GM21737 (cell line): ENCODE measurements around the gene ADH1C.
"Not testable (repeated sequence)": the region's sequence is repeated elsewhere in the genome, so short reads cannot be mapped to it uniquely, and the experiment has no call there.

ENCODE experiments used
- ATAC-seq: cut with Tn5 transposase; IDR thresholded peaks from one replicate; pipeline ENCODE4 v1.9.1; 2021; ENCODE audit warnings: mild to moderate bottlenecking, moderate library complexity; ENCODE audit not compliant: unreplicated experiment

Gene ADH1C

DNA sequence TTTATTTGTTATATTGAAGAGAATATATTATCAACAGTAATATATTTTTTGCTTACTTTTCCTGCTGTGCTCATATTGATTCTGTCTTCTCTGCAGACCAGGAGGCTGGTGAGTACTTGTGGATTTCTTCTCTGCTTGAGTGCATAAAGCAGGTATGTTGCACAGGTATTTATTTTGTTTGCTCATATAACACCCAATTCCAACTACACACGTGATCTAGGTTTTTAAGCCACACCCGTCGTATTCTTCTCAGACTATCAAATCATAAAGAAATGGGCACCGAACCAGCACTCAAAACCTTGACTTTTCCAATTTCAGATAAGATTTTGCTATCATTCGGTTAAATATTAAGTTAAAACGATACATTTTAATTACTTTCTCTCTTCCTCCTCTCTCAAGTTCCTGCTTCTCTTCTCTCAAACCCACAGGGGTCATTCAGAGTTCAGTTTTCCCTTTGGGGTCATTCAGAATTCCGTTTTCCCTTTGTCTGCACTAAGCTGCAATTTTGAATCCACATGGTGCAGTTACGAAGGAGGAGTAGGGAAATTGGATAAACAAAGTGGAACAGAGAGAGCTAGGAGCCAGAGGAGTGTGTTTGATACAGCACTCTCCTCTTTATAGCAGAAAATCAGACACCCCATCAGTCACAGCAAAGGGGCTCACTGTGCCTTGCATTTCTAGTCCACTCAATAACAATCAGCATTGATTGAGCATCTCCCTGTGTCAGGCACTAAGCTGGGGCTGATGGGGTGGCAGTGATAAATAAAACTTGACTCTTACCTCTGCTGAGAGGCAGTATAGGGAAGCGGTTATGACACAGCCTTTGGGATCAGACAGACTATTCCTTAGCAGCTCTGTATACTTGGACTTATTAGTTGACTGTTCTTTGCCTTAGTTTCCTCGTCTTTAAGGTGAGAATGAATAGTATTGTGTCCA lies at the start of gene ADH1C:
Gene ADH1C (minus strand): TSS at position 145 of the 936 bp plus-strand sequence. CDS start 71 bp downstream, at position 74.
- ATAC-seq = no peak

- no peak for ATAC-seq
Measured at GRCh38 chr4:99400831-99401230, 48.3 kb upstream of the ADH1C start.

GRCh38 chr4:99399017-99399416 lies 46.5 kb upstream of the ADH1C start:
- no peak for ATAC-seq

- ATAC-seq = no peak
Measured at GRCh38 chr4:99395595-99396364, 43.2 kb upstream of the ADH1C start.

GRCh38 chr4:99394896-99395295 lies 42.4 kb upstream of the ADH1C start:
- no peak for ATAC-seq

- no peak for ATAC-seq
Measured at GRCh38 chr4:99390055-99390454, 37.5 kb upstream of the ADH1C start.

GRCh38 chr4:99389606-99390005 lies 37.1 kb upstream of the ADH1C start:
- no peak for ATAC-seq

DNA sequence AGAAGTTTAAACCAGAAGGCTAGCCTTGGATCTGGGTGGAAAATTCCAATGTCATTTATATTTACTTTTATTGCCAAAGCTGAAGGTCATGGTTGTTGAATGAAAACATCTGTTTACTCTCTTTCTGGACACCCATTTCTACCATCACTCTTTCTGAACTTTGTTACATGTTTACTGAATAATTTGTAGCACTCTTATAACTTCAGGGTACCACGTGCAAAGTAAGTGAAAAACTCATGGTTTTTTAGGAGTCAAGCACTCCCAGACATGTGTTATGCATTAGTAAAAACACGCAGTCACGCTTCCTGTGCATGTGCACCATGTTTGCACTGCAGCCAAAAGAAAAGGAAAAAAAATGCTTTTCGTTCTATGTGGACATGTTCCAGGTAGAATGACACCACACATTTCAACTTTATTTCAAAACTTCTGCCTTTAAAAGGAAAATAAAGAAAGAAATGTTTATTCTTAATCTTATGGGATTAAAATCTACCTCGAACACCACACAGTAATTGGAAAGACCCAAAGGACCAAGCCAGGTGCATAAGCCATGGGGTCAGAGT lies 31.4 kb upstream of the ADH1C start:
- ATAC-seq = no peak

- ATAC-seq = no peak
Measured at GRCh38 chr4:99383399-99383798, 30.9 kb upstream of the ADH1C start.

GRCh38 chr4:99382745-99383360 lies 30.3 kb upstream of the ADH1C start:
- ATAC-seq = no peak

DNA sequence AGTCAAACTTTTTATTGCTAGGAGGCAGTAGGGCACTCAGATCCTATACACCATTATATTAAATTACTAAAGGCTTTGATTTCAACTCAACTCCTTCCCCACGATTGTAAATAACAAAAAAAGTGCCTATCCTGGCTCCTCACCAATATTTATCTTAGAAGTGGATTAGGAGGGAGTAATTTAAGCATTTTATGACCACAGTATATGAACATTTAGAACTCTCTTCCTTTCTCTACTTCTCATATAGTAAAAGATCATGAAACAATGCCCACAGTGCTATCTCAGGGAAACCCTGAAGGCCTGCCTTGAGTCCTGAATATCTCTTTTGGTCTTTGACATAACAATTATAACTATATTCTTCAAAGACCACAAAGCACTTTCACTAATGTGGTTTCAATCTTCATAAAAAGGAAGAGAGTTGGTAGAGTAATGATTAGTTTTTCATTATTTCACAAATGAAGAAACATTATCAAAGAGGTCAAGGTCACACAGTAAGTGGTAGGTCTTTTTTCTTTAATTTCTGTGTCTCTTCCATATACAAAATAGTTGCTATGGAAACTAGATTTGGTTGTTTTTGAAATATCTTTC lies 29.1 kb upstream of the ADH1C start:
- peak; percentile 41 for ATAC-seq

DNA sequence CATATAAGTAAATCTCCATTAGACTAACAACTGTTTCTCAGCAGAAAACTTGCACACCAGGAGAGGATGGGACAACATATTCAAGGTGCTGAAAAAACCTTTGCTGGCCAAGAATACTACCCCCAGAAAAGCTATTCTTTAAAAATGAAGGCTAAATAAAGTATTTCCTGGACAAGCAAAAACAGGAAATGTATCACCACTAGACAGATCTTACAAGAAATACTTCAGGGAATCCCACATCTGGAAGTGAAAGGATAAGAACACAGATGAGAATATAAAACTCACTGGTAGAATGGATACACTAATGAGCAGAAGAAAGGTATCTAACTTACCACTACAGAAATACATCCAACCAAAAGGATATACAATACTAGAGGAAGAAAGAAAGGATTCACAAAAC lies 27.0 kb upstream of the ADH1C start:
- no peak for ATAC-seq

- ATAC-seq = no peak
Measured at GRCh38 chr4:99378876-99379275, 26.3 kb upstream of the ADH1C start.

GRCh38 chr4:99377341-99377740 lies 24.8 kb upstream of the ADH1C start:
- not testable (repeated sequence) for ATAC-seq

- ATAC-seq = not testable (repeated sequence)
Measured at GRCh38 chr4:99372464-99372863, 19.9 kb upstream of the ADH1C start.

GRCh38 chr4:99367817-99368216 lies 15.3 kb upstream of the ADH1C start:
- ATAC-seq = not testable (repeated sequence)

DNA sequence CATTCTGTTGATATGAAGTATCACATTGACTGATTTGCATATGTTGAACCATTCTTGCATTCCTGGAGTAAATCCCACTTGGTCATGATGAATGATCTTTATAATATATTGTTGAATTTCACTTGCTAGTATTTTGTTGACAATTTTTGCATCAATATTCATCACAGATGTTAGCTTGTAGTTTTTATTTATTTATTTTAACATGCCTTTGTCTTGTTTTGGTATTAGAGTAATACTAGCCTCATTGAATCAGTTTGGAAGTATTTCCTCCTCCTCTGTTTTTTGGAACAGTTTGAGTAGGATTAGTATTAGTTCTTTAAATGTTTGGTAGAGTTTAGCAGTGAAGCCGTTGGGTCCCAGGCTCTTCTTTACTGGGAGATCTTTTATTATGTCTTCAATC lies 13.9 kb upstream of the ADH1C start:
- ATAC-seq = no peak

- no peak for ATAC-seq
Measured at GRCh38 chr4:99362768-99363167, 10.2 kb upstream of the ADH1C start.

GRCh38 chr4:99361899-99362275 lies 9.3 kb upstream of the ADH1C start:
- ATAC-seq = no peak

GRCh38 chr4:99361268-99361898 lies 8.8 kb upstream of the ADH1C start:
- ATAC-seq = no peak
